Glomerular endothelial cell (primary cell): ENCODE results near the gene WSB1. TPM values are rescaled to one million over a fixed set of nuclear protein-coding genes. Genes with fewer than 3 reads are reported as not detected.

ENCODE experiments used
- DNase-seq: peaks from one replicate; pipeline ENCODE4 v3.0.0-alpha.2; 2011; ENCODE audit warnings: low read depth, low spot score; ENCODE audit errors: extremely low read depth
- total RNA-seq: library from RNA; depleted of rRNA; stranded (reverse); fragments of >200 nt; gene quantifications from 2 replicates; pipeline ENCODE4 v1.2.3, GENCODE V29; 2015

Gene WSB1
- total RNA-seq, 1 donor from 2014 or later: 235 TPM

DNA sequence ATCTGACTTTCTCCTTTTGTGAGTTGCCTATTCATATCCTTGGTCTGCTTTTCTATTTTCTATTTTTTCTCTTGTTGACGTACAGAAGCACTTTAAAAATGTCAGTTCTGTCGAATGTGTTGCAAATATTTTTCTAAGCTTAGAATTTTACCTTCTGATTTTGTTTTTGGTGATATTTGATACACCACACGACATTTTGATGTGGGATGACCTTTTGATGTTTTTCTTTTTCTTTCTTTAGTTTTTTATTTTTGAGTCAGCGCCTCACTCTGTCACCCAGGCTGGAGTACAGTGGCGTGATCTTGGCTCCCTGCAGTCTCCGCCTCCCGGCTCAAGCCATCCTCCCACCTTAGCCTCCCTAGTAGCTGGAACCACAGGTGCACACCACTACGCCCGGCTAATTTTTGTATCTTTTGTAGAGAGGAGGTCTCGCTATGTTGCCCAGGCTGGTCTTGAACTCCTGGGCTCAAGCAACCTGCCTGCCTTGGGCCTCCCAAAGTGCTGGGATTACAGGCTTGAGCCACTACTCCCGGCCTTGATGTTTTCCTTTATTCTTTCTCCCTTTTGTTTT is 39.6 kb downstream of the WSB1 start:
- DNase-seq: no peak

DNA sequence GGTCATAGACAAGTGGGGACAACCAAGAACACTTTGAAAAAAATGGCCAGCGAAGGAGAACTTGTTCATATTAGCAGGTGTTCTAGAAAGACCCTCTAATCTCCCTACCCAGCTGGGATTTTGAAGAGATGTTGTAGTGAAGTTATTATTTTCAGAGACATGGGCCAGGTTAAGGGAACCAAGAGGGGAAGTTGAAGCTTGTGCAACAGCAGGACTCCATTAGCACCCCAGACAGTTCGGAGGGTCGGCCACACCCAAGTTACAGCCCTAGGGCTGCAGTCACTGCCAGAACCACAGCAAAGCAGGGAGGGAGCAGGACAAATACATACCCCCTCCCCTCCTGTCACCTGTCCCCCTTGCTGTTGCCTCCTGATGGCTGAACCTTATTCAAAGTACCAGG is 42.3 kb downstream of the WSB1 start:
- no peak for DNase-seq

DNA sequence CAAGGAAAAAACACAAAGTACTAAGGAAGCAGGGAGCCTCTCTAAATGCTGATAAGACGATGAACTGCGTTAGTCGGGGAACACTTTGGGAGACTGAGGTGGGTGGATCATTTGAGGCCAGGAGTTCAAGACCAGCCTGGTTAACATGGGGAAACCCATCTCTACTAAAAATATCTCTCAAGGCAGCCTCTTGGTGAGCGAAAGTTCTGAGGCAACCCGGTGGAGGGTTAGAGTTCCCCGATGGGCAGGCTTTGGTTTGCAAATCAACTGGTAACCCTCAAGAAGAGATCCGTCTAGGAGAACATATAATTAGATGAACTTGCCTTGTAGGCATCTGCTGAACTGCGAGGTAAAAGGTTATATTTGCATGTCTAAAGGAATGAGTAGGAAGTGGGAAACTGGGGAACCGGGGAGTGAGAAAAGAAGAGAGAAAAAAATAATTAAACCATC is 44.6 kb downstream of the WSB1 start:
- DNase-seq: no peak

DNA sequence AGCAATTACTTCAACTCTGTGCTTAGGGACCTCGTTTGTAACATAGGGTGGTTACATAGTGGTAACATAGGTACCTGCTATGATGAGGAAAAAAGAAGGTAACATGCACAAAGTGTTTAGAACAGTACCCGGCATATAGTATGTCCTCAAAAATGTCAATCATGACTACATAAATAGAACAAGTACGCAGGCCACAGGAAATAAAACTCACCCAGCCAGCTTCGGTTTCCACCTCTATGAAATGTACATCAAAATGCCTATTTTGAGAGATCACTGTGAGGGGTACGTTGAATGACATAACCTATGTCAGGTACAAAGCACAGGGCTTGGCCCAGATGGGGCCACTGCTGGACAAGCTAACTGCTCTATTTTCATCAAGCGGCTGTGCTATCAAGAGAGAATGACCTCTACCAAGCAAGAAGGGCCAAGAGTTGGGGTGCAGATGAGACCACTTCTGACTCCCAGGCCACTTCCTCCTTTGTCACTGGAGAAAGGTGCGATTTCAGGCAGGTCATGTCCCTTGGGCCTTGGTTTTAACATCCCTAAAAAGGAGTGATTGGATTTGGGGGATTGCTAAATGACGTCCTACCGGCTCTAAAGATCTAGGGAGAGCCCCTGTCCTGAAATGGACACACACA is 45.4 kb downstream of the WSB1 start:
- no peak for DNase-seq

DNA sequence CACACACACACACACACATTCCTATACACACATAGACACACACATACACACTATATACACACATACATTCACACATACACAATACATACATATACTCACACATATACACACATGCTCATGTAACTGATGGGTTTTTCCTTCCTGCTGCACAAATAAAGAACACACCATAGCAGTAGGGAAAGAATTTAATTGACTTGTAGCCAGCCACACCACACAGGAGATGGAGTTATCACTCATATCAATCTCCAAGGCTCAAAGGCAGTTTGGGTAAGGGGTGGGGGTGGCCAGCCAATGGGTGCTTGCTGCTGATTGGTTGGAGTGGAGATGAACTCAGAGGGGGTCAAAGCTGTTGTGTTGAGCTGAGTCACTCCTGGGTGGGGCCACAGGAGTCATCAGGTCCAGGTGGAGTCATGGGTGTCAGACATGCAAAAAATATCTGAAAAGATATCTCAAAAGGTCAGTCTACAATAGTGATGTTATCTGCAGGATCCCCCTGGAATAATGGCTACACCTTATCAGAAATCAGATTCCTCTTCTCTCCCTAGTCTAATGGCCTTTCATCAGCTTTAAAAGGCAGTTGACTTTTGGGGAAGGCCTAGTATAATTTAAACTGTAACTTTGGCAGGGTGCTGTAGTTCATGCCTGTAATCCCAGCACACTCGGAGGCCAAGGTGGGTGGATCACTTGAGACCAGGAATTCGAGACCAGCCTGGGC is 46.1 kb downstream of the WSB1 start:
- no peak for DNase-seq

DNA sequence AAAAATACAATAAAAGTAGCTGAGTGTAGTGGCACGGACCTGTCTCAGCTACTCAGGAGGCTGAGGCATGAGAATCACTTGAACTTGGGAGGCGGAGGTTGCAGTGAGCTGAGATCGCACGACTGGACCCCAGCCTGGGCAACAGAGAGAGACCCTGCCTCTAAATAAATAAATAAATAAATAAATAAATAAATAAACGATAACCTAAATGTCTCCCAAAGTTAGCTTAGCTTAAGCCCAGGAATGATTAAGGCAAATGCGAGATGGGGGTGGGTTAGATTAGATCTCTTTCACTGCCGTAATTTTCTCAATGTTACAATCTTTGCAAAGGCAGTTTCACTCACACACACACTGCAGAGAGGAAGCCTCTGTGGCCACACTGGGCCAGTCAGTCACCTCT is 46.7 kb downstream of the WSB1 start:
- no peak for DNase-seq

DNA sequence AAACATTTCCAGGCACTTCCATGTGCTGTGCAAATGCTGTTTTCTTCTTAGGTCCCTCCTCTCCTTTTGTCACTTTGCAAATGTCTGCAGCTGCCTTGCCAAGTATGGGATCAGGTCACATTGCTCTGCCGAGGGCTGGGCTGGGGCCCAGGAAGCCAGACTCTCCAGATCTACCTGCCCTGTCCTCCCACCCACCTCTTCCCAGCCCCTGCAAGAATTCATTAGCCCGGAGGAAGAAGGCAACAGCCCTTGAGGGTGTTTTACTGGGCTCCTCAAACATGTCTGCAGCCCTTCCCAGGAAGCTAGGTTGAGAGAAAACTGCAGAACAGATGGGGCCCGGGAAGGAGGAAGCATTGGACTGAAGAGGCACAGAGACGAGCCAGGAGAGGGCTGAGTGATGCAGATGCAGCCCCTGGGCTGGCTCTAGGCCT is 47.1 kb downstream of the WSB1 start:
- no peak for DNase-seq

DNA sequence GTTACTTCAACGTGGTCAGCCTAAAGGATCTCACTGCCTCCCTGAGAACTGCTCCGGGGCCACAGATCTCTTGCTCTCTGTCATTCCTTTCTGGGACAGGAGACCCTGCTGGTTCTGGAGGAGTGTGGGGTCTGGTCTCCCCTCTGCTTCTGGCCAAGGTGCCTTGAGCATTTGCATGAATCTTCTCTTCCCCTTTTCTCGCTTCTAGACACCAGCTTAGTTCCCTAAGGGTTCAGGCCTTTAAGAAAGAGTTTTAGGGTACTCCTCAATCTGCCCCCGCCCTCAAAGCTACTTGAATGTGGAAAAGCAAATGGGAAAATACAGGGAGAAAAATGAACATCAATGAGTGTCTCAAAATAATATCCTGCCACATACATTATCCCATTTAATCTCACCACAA is 48.1 kb downstream of the WSB1 start:
- no peak for DNase-seq

DNA sequence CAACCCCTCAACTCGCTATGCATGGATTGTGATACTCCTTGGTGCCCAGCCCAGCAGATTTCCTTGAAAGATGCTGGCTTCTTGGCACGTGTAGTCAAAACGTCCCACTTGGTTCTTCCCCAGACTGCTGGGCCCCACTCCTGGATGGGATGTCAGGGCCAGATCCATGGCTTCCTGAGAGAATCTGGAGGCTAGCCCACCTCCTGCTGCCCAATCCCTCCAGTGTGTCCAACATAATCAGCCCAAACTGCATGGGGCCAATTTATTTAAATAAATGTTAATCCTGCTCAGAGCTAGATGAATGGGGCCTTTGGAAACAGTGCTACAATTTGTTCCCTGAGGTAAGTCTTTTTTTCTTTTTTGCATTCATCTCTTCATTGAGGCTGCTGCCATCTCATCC is 49.4 kb downstream of the WSB1 start:
- DNase-seq: no peak

DNA sequence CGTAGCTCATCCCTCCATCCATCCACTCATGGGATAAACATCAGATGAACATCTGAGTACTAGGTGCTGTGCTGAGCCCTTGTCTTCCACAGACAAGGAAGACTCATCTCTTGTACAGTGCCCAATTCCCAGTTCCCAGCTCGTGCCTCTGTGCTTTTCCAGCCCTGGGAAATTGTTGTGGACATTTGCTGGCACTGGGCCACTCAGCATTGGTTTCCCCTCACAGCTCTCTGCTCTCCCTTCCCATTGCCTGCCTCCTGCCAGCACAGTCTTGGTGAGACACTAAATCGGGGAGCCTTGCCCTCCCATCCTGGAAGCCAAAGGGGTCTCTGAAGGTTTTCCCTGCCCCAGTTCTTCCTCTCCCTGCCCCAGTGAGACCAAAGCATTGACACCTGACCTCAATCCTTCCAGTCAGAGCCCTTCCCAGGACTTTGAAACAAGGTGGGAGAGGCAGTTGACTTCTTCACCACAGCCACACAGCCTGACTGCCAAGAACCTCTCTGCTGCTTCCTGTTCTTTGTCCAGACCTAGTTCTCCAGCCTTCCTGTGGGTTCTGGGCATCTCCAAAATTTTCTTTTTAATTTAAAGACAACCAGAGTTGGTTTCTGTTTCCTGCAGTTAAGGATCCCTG is 50.2 kb downstream of the WSB1 start:
- no peak for DNase-seq

DNA sequence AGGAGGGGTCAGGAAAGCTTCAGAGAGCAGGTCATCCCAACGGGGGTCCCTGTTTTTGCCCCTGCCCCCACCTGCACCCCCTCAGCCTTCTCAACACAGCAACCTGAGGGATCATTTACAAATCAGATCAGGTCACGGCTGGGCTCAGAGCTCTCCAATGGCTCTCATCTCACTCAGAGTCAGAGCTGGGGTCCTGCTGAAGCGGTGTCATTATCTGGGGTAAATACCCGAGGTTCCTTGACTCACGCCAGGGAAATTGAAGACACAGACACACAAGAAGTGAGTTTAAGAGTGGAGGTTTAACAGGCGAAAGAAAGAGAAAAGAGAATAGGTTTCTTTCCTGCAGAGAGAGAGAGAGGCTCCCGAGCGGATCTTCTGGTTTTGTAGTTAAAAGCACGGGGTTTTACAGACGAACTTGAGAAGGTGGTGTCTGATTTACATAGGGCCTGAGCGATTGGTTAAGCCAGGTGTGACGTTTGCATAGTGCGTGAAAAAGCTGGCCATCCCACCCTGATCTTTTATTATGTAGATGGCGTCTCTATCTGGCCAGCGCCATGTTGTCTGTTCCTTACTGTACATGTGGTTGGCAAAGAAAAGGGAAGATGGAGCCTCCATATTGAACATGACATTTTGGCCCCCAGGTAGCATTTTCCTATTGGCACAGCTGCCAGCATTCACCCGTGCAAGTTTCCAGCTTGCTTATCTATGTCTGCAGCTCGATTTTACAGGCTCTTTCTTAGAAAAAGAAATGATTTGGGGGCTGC is 51.4 kb downstream of the WSB1 start:
- no peak for DNase-seq

DNA sequence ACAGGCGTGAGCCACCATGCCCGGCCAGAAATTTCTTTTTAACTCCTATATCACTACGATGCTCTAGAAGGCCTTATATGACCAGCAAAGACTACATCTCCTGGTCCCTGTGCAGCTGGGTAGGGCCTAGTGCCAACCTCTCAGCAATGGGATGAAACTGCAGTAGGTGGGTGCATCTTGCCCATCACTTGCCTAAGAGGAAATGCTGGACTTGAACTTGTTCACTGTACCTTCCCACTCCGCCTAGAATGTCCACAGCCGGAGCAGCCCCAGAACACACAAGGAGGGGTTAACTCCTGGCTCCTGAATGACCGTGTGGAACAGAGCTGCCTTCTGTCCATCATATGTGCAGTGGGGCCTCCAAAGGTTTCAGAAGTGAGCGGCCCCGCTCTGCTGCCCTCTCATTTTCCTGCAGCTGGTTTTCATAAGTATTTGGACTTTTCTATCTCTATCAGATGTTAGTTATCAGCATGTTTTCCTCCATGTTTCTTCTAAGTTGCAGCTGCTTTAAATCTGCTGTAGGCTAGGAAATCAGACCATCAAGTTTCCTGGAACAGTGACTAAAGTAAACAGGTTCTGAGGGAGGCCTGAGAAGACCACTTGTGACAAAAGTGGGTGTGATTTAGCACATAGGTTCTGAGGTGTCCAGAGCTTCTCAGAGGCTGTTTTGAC is 52.5 kb downstream of the WSB1 start:
- no peak for DNase-seq

DNA sequence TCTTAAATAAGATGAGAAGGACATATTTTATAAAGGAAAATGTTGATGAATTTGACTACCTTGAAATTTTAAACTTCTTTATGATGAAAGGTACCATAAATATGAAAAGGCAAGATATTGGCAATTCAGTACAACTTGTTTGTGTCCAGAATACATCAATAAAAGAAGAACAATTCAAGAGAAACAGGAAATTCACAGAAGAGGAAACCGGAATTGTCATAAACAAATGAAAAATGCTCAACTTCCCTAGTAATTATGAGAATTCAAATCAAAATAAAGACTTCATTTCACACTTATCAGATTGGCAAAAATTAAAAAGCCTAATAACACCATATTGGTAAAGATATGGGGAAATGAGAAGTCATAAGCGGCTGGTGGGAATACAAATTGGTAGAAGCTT is 54.3 kb downstream of the WSB1 start:
- DNase-seq: no peak

DNA sequence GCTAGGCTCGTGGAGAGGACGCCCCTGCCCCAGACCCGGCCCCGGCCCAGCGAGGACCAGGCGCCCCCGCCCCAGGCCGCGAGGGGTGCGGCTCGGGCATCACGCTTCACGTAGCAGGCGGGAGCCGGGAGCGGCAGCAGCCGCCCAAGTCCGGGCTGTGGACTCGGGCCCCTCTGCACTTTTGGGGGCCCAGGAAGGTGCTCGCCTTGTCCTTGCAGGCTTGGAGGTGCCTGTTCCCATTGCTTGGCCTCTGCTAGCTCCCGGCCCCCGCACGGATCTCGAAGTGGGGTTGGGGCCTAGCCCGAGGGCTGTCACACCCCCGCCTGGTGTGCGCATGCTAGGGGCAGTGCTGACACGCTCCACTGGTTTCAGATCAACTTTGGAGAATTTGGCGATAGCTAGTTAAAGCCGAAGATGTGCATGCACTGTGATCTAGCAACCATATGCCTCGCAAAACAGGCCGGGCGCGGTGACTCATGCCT is 55.7 kb downstream of the WSB1 start:
- no peak for DNase-seq

DNA sequence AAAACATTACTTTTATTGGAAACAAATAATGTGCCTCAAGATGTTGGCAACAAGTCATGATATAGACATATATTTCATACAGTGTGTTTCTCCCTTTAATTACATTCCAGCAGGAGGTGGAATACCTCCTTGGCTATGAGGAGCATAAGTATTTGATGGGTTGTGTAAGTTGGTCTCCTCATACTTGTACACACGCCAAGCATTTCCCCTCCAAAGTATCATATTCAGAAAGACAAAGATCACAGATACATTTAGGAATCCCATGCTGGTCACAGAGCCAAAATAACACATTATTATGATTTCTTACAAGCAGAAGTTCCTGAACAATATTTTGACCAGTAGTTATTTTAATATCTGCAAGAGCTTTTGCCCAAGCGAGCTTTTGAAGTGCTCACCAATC is 57.8 kb downstream of the WSB1 start:
- no peak for DNase-seq

DNA sequence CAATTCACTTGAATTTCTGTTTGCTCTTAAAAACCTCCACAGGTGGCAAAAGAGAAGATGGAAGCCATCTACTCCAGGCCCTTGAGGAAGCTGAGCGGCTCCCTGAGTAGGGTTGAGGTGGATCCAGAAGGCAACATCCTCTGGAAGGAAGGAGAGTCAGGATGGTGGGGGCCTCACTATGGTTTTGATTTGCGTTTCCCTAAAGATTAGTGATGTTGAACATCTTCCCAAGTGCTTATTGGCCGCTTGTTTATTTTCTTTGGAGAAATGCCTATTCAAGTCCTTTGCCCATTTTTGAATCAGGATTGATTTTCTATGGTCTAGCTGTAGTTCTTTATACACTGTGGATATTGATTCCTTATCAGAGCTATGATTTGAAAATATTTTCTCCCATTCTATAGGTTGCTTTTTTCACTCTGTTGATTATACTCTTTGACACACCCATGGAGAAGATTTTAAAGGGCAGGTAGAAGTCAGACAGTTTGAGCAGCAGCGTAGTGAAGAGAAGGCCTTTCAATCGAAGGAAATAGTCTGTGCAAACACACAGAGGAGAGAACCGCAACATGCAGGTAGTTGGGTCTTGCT is 58.6 kb downstream of the WSB1 start:
- DNase-seq: no peak

DNA sequence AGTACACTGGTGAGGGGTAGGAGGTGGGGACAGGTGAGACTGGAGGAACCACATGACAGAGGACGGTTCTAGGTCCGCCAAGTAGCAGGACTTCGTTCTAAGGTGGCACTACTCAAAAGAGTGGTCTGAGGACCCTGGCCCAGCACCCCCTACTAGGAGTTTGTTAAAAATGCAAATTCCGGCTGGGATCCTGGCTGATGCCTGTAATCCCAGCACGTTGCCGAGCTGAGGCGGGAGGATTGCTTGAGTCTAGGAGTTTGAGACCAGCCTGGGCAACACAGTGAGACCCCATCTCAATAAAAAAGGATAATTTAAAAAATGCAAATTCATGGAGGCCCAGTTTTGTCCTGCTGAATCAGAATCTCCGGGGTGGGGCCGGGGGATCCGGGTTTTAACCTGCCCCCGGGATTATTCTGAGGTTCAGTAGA is 59.1 kb downstream of the WSB1 start:
- DNase-seq: no peak

DNA sequence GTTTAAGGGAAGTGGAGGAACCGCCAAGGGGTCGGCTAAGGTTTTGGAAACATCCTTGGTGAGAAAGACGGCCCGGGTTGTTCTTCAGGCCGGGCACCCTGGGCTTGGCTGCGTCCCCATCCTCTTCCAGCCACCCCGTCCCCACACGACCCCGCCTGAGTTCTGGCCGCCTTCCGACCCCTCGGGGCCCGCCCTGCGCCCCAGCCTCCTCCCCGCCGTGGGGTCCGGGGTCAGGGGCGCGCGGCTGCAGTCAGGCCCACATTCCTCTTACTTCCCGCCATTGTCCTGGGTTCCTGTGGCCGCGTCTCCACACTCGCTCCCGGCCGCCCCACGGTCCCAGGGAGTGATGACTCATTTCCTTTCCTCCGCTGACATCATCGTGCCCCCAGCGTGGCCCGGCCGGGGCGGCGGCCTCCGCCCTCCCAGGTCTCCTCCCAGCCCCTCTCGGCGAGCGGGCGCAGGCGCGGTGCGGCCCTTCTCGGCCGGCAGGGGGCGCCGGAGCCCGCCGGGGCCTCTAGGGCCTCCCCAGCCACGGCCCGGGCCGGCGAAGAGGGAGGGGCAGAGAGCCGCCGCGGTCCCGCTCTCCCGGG is 59.6 kb downstream of the WSB1 start:
- DNase-seq: no peak

DNA sequence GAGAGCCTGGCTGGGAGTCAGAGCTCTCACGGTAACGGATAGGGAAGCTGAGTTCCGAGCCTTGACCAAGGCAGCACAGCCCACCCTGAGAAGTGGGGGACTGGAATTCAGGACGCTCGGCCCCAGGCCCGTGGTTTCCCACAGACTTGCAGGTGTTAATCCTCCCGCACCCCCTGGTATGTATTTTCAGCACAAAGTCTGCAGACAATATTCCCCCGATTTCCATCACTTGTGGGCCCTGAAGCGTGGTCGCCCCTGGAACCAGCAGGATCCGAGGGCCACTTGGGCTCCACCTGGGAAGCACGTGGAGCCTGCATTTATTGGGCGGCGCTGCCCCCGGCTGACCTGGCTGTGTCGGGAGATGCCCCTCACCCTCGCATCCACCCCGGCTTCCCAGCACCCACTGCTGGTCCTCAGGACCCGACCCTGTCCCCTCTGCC is 60.2 kb downstream of the WSB1 start:
- no peak for DNase-seq
